ENCODE data around the gene CAPN10. TPM values are rescaled to one million over a fixed set of nuclear protein-coding genes. Genes with fewer than 3 reads are reported as not detected.

Gene CAPN10
- total and polyA plus RNA-seq, 7 donors = 5.0 to 15.0 (median 8.9) TPM

DNA sequence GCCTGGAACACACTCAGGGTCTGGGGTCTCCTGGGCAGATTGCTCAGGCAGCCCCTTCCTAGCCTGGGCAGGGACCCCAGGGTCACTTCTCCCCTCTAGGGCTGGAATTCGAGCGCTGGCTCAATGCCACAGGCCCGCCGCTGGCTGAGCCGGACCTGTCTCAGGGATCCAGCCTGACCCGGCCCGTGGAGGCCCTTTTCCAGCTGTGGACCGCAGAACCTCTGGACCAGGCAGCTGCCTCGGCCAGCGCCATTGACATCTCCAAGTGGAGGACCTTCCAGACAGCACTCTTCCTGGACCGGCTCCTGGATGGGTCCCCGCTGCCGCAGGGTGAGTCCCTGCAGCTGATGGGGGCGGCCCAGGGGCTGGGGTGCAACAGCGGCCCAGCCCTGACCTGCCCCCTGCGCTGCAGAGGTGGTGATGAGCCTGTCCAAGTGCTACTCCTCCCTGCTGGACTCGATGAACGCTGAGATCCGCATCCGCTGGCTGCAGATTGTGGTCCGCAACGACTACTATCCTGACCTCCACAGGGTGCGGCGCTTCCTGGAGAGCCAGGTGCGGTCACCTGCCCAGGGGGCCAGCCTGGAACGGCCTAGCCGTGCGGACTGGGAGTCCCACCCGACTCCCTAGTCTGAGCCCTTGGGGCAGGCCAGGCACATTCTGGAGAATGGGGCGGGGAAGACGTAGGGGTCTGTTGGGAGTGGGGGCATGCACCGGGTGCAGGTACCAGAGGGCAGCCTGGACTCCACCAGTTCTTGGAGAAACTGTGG is 9.9 kb upstream of the CAPN10 start:
- peak; percentile 13 to 54 for DNase-seq
- H3K4me1 ChIP-seq = peaks cover 13% of the 10 kb centered on the region
- ATAC-seq = no peak
- TF ChIP-seq, protein P1, sequence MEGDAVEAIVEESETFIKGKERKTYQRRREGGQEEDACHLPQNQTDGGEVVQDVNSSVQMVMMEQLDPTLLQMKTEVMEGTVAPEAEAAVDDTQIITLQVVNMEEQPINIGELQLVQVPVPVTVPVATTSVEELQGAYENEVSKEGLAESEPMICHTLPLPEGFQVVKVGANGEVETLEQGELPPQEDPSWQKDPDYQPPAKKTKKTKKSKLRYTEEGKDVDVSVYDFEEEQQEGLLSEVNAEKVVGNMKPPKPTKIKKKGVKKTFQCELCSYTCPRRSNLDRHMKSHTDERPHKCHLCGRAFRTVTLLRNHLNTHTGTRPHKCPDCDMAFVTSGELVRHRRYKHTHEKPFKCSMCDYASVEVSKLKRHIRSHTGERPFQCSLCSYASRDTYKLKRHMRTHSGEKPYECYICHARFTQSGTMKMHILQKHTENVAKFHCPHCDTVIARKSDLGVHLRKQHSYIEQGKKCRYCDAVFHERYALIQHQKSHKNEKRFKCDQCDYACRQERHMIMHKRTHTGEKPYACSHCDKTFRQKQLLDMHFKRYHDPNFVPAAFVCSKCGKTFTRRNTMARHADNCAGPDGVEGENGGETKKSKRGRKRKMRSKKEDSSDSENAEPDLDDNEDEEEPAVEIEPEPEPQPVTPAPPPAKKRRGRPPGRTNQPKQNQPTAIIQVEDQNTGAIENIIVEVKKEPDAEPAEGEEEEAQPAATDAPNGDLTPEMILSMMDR (IDR thresholded peaks at IDR 0.05) = no peak
- H3K27me3 ChIP-seq (ENCODE audit: insufficient read depth in 3 of 3, low read length in 2 of 3) = no peaks in the 10 kb centered on the region
- H3K4me3 ChIP-seq = no peak overlapping the region
- WGBS, 3 donors = 88 to 91% (median 91%) methylated on average over 28 to 32 of the region's 32 CpGs
- intact Hi-C loops (cut with DNase I) = no loop called here
- H3K27ac ChIP-seq = no peak overlapping the region
- H3K36me3 ChIP-seq (ENCODE audit: insufficient read depth in 1 of 2, low read depth in 1 of 2) = peaks cover 0 to 63% of the 10 kb centered on the region in 2 donors
- H3K9me3 ChIP-seq = peaks cover 4% of the 10 kb centered on the region

DNA sequence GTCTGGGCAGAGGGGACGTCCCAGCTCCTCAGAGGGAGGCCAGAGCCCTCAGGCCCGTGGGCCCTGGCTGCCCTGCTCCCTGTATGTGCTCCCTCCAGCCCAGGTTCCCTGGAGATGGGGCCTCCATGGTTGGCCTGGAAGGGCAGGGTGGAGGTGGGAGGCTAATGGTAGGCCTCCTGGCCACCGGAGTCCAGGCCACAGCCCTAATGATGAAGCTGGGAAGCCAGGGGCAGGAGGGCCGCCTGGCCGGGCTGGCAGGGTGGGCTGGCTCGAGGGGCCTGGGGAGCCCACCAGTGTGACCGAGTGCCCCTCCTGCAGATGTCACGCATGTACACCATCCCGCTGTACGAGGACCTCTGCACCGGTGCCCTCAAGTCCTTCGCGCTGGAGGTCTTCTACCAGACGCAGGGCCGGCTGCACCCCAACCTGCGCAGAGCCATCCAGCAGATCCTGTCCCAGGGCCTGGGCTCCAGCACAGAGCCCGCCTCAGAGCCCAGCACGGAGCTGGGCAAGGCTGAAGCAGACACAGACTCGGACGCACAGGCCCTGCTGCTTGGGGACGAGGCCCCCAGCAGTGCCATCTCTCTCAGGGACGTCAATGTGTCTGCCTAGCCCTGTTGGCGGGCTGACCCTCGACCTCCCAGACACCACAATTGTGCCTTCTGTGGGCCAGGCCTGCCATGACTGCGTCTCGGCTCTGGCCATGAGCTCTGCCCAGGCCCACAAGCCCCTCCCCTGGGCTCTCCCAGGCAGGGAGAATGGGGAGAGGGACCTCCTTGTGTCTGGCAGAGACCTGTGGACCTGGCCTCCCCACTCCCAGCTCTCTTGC is 9.0 kb upstream of the CAPN10 start:
- H3K9me3 ChIP-seq = peaks cover 4% of the 10 kb centered on the region
- peaks cover 13% of the 10 kb centered on the region for H3K4me1 ChIP-seq
- DNase-seq (no peak), ATAC-seq (no peak)
- 84 to 91% (median 87%) methylated on average over 25 to 26 of the region's 26 CpGs for WGBS, 3 donors
- TF ChIP-seq, protein P1 (IDR thresholded peaks at IDR 0.05) = no peak
- H3K4me3 ChIP-seq = no peak overlapping the region
- peaks cover 0 to 59% of the 10 kb centered on the region in 2 donors for H3K36me3 ChIP-seq (ENCODE audit: insufficient read depth in 1 of 2, low read depth in 1 of 2)
- no peaks in the 10 kb centered on the region for H3K27me3 ChIP-seq (ENCODE audit: insufficient read depth in 3 of 3, low read length in 2 of 3)
- H3K27ac ChIP-seq = no peak overlapping the region
- intact Hi-C loops (cut with DNase I) = no loop called here

DNA sequence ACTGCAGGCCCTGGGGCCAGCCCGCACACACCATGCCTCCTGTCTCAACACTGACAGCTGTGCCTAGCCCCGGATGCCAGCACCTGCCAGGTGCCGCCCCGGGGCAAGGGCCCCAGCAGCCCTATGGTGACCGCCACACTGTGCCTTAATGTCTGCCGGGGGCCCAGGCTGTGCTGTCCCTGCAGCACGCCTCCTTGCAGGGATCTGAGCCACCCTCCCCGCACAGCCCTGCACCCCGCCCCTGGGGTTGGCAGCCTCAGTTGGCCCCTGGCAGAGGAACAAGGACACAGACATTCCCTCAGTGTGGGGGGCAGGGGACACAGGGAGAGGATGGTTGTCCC is 8.5 kb upstream of the CAPN10 start:
- ATAC-seq = peak in 1 of 4 donors; percentile 3
- TF ChIP-seq, protein P1 (IDR thresholded peaks at IDR 0.05) = no peak
- 71 to 85% (median 81%) methylated on average over 9 of the region's 9 CpGs for WGBS, 3 donors

DNA sequence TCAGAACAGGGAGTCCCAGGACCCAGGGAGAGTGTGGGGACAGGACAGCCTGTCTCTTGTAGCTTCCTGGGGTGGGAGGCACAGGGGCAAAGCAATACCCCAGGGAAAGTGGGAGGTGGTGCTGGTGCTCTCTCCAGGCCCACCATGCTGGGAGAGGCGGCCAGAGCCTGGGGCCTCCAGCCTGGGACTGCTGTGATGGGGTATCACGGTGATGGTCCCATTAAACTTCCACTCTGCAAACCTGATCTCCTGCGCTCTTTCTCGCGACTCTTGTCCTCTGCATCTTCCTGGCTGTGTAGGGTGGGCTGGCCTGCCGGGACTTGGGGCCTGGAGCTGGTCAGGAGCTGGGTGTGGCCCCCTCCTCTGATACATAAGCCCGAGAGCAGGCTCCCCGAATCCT is 8.0 kb upstream of the CAPN10 start:
- intact Hi-C loops (cut with DNase I) = no loop called here
- ATAC-seq (no peak), DNase-seq (no peak)
- H3K9me3 ChIP-seq = peaks cover 4% of the 10 kb centered on the region
- TF ChIP-seq, protein P1 (IDR thresholded peaks at IDR 0.05) = no peak
- H3K36me3 ChIP-seq (ENCODE audit: insufficient read depth in 1 of 2, low read depth in 1 of 2) = peaks cover 0 to 54% of the 10 kb centered on the region in 2 donors
- peaks cover 13% of the 10 kb centered on the region for H3K4me1 ChIP-seq
- H3K27me3 ChIP-seq (ENCODE audit: insufficient read depth in 3 of 3, low read length in 2 of 3) = no peaks in the 10 kb centered on the region
- WGBS, 3 donors = 80 to 86% (median 81%) methylated on average over 8 of the region's 8 CpGs
- H3K27ac ChIP-seq = no peak overlapping the region
- H3K4me3 ChIP-seq = no peak overlapping the region

More for the DNA sequence above, 8.5 kb upstream of the CAPN10 start:
- H3K9me3 ChIP-seq = peaks cover 4% of the 10 kb centered on the region
- peaks cover 0 to 57% of the 10 kb centered on the region in 2 donors for H3K36me3 ChIP-seq (ENCODE audit: insufficient read depth in 1 of 2, low read depth in 1 of 2)
- H3K4me3 ChIP-seq = no peak overlapping the region
- peaks cover 13% of the 10 kb centered on the region for H3K4me1 ChIP-seq
- DNase-seq = no peak
- intact Hi-C loops (cut with DNase I) = no loop called here
- H3K27me3 ChIP-seq (ENCODE audit: insufficient read depth in 3 of 3, low read length in 2 of 3) = no peaks in the 10 kb centered on the region
- H3K27ac ChIP-seq = no peak overlapping the region
